ES-I3 (cell line): ENCODE data around the gene NIPAL3.
"Not testable (repeated sequence)": the region's sequence is repeated elsewhere in the genome, so short reads cannot be mapped to it uniquely, and the experiment has no call there.

ENCODE experiments used
- H3K36me3 ChIP-seq: 2 replicates; pipeline ENCODE4 v1.6.1; 2013; ENCODE audit warnings: mild to moderate bottlenecking, low read length, control low read depth, moderate library complexity; ENCODE audit not compliant: insufficient read depth
- H3K4me1 ChIP-seq: 2 replicates; pipeline ENCODE4 v1.6.1; 2013; ENCODE audit warnings: mild to moderate bottlenecking, control low read depth, low read length; ENCODE audit not compliant: insufficient read depth
- H3K9ac ChIP-seq: 2 replicates; pipeline ENCODE4 v1.6.1; 2013; ENCODE audit warnings: low read depth, mild to moderate bottlenecking, low read length, moderate library complexity
- H3K9me3 ChIP-seq: 2 replicates; pipeline ENCODE4 v1.6.1; 2013; ENCODE audit warnings: mild to moderate bottlenecking, low read length, moderate library complexity; ENCODE audit not compliant: control insufficient read depth, insufficient read depth

NIPAL3 gene

DNA sequence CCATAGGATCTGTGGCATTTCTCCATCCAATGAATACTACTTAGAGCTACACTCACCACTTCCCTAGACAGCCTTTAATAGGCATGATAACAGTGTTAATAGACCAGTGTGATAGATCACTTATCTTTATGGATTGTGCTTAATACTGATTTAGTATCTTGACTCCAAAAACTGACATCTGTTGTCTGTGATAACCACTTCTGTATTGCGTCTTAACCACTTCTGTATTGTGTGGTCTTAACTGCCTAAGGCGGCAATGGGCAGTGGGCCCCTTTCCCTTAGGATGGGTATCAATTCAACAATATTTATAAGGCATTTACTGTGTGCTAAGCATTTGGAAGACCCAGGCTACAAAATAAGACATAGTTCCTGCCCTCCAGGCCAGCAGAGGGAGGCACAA lies 55.0 kb downstream of the NIPAL3 start:
- H3K36me3 ChIP-seq: no peaks in the 10 kb centered on the region
- no peak overlapping the region for H3K9ac ChIP-seq
- H3K4me1 ChIP-seq: 0 out of 2 replicates have a peak, but pooled peaks cover 2% of the 10 kb centered on the region
- peaks cover 5% of the 10 kb centered on the region; the same call in 1 of the 2 replicates for H3K9me3 ChIP-seq

DNA sequence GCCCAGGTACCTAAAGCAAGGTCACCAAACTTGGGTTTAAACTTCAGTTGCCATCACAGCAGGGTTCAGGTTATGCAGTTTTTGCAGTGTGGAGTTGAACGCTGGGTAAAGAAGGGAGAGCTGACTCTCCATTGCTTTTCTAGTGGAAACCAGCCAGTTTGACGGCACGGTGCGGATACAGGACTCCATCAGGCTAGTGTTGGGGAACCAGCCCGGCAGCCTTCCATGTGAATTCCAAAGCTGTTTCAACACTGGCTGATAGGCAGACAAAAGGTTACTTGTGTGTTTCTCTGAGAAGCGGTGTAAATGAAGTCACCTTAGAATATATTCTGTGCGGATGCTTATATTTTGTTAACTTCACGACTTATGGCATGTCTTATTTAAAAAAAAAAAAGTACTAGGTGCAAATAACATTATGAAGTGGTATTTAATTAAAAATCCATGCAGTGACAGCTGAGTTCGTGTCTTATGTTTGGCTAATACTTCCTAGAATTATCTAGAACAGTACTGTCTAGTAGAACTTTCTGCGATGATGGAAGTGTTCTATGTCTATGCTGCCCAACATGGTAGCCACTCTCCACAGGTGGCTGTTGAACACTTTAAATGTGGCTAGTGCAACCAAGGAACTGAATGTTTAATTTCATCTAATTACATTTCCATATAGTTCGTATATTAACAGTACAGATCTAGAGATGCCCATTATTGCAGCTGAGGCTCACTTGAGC lies 57.1 kb downstream of the NIPAL3 start:
- no peak overlapping the region for H3K9ac ChIP-seq
- no peaks in the 10 kb centered on the region for H3K36me3 ChIP-seq
- H3K9me3 ChIP-seq: peaks cover 5% of the 10 kb centered on the region; the same call in 1 of the 2 replicates
- H3K4me1 ChIP-seq: 0 out of 2 replicates have a peak, but pooled peaks cover 3% of the 10 kb centered on the region

DNA sequence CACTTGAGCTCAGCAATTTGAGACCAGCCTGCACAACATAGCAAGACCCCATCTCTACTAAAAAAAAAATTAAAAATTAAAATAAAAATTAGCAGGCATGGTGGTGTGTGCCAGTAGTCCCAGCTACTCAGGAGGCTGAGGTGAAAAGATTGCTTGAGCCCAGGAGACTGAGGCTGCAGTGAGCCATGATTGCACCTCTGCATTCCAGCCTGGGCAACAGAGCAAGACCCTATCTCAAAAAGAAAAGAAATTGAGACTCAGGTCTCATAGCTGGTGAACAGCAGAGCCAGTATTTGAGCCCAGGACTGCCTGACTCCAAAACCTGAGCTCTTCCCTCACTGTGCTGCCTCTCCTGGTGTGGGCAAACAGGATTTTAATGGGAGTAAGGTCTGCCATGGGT lies 58.6 kb downstream of the NIPAL3 start:
- H3K9me3 ChIP-seq: peaks cover 5% of the 10 kb centered on the region; the same call in 1 of the 2 replicates

DNA sequence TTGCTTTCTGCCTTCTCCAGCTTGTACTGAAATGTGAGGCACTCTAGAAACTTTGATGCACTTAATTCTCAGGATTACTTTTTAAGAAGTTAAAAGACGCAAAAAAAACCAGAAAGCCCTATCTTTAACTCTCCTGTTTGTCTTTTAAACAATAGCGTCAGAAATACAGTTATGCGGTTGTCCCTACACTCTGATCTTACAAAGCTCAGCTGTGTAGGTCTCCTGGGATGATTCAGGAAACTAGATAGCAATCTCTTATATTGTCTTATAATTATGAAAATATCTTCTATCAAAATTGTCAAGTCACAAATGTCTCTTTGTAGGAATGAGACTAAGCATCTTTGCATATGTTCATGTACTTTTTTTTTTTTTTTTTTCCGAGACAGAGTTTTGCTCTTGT lies 60.1 kb downstream of the NIPAL3 start:
- Histone ChIP-seq H3K9me3 (no peaks in the 10 kb centered on the region), H3K36me3 (no peaks in the 10 kb centered on the region), H3K9ac (no peak overlapping the region), H3K4me1 (0 out of 2 replicates have a peak, but pooled peaks cover 3% of the 10 kb centered on the region)

More for the DNA sequence above, 58.6 kb downstream of the NIPAL3 start:
- Histone ChIP-seq H3K4me1 (0 out of 2 replicates have a peak, but pooled peaks cover 3% of the 10 kb centered on the region), H3K9ac (no peak overlapping the region), H3K36me3 (no peaks in the 10 kb centered on the region)

DNA sequence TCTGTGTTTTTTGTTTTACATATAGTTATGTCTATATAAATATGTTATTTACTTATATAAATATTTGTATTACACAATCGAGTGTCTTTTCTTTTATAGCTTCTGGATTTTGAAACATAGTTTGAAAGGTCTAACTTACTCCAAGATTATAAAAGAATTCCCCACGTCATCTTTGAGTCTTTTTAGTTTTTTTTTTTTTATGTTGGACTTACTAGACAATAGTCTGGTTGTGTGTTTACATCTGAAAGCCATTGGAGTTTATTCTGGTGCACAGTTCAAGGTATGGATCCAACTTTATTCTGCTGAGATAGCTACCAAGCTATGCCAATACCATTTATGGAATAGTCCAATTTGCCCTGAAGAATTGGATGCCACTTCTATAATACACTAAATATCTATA lies 61.0 kb downstream of the NIPAL3 start:
- Histone ChIP-seq H3K4me1 (peaks cover 10% of the 10 kb centered on the region), H3K9me3 (no peaks in the 10 kb centered on the region), H3K9ac (no peak overlapping the region), H3K36me3 (no peaks in the 10 kb centered on the region)

DNA sequence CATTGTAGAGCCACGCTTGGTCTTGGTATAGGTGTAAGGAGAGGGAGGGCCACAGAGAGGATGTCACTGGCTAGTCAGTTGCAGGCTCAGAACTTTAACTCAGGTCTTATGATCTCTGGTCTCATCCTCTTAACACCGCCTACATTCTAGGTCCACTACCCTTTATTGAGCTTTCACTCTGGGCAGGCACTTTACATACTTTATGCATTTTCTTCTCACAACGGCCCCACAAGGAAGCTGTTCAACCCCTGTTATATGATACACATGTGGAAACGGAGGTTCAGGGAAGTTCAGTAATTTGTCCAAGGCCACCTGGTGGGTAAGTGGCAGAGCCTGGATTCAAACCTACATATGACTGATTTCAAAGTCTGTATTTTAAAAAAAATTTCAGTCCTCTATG lies 61.7 kb downstream of the NIPAL3 start:
- no peak overlapping the region for H3K9ac ChIP-seq
- H3K36me3 ChIP-seq: no peaks in the 10 kb centered on the region
- peaks cover 15% of the 10 kb centered on the region for H3K4me1 ChIP-seq
- no peaks in the 10 kb centered on the region for H3K9me3 ChIP-seq

DNA sequence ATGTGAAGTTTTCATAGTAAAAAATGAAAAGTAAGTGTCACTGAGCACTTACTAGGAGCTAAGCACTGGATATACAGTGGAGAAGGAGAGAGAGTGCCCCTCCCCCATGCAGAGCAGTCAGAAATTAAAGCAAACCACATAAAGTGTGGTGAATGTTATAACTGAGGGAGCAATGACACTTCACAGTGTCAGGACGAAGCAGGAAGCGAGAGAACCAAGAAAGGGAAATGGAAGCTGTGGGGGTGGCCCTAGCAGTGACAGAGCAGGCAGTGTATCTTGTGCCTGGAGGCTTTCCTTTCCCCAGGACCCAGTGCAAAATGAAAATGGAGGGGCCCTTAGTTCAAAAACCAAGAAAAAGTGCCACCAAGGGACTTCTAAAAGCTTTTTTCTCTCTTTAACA lies 65.5 kb downstream of the NIPAL3 start:
- peaks cover 15% of the 10 kb centered on the region for H3K4me1 ChIP-seq
- no peaks in the 10 kb centered on the region for H3K36me3 ChIP-seq
- no peak overlapping the region for H3K9ac ChIP-seq
- no peaks in the 10 kb centered on the region for H3K9me3 ChIP-seq

DNA sequence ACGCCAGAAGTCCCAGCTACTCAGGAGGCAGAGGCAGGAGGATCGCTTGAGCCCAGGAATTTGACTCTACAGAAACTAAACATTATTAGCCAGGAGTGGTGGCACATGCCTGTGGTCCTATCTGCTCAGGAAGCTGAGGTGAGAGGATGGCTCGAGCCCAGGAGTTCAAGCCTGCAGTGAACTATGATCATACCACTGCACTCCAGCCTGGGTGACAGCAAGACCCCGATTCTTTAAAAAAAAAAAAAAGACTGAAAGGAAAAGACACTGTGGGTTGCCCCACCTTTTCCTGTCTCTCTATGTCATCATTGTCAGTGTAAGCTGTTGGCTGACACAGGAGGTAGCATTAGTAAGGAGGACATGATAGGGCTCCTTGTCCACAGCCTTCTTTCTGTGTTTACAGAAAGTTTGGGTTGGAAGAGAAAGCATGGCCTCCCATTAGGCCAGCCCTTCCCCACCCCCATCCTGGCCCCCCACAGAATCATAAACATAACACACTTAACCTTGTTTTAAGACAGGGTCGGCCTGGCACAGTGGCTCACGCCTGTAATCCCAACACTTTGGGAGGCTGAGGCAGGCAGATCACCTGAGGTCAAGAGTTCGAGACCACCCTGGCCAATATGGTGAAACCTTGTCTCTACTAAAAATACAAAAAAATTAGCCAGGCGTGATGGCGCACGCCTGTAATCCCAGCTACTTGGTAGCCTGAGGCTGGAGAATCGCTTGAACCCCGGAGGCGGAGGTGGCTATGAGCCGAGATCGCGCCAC lies 66.4 kb downstream of the NIPAL3 start:
- H3K9ac ChIP-seq: no peak overlapping the region
- H3K4me1 ChIP-seq: peaks cover 15% of the 10 kb centered on the region
- H3K36me3 ChIP-seq: no peaks in the 10 kb centered on the region
- no peaks in the 10 kb centered on the region for H3K9me3 ChIP-seq

DNA sequence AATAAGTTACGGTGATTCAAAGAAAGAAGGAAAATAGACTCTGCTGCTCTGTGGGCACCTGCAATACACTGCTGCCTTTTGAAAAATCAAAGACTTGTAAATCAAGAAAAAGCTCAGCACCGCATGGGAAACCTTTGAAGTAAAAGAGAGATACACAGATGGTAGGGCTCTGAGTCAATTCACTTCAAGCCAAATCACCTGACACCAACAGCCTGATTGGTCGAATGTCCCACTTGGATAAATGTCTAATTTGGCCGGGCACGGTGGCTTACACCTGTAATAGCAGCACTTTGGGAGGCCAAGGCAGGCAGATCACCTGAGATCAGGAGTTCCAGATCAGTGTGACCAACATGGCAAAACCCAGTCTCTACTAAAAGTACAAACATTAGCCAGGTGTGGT lies 67.8 kb downstream of the NIPAL3 start:
- Histone ChIP-seq H3K9ac (no peak overlapping the region), H3K9me3 (0 out of 2 replicates have a peak, but pooled peaks cover 4% of the 10 kb centered on the region), H3K36me3 (no peaks in the 10 kb centered on the region), H3K4me1 (peaks cover 12% of the 10 kb centered on the region)

DNA sequence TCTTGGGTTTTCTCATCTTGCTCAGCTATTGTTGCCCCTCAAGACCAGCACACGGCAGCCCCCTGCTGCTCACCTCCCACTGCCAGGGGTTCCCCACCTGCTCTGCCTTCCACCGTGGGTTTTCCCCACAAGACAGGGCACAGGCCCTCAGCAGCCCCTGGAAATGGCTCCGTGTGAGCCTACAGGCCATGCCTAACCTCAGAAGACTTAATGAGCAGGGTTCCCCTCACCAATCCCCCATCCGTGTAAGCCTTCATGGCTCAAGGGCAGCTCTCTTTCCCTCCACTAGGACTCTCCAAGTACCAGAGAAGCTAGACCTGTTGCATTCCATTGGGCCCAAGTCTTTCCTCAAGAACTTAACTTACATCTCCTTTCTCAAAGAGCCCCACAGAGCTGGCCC lies 68.6 kb downstream of the NIPAL3 start:
- Histone ChIP-seq H3K4me1 (peaks cover 12% of the 10 kb centered on the region), H3K9ac (no peak overlapping the region), H3K36me3 (no peaks in the 10 kb centered on the region), H3K9me3 (peaks cover 8% of the 10 kb centered on the region; the same call in 1 of the 2 replicates)

DNA sequence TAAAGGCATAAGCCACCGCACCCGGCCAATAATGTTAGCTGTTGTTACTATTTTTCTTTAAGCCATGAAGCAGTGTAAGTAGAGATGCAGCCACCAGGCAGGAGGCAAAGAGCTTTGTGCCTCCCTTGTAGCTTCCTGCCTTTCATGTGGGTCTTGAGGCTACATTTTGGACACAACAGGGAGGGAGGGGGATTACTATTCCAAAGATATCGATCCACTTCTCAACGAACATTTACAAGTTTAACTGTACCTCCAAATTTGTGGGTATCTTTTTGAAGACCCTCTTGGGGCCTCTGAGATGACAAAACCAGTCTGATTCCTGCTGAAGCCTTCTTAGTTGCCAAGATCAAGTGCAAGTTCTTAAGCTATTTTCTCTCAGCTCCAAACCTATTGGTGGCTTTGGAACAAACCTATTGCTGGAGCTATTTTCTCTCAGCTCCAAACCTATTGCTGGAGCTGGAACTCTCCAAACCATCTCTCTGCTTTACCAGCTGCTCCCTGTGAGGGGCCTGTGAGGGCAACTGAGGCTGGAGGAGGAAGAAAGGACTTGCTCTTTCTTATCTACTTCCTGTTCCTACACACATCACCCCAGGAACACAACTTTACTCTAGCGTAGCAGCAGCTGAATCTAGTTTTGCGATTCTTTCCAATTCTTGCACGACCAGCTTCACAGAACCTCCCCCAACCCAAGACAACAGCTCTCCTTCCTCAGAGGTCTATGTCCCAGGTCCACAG lies 70.9 kb downstream of the NIPAL3 start:
- no peak overlapping the region for H3K9ac ChIP-seq
- H3K9me3 ChIP-seq: peaks cover 19% of the 10 kb centered on the region
- peaks cover 5% of the 10 kb centered on the region for H3K4me1 ChIP-seq
- no peaks in the 10 kb centered on the region for H3K36me3 ChIP-seq

DNA sequence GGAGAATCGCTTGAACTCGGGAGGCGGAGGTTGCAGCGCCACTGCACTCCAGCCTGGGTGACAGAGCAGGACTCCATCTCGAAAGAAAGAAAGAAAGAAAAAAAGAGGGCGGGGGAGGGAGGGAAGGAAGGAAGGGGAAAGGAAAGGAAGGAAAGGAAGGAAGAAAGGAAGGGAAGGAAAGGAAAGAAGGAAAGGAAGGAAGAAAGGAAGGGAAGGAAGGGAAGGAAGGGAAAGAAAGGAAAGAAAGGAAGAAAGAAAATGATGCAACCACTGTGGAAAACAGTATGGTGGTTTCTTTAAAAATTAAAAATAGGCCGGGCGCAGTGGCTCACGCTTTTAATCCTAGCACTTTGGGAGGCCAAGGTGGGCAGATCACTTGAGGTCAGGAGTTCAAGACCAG lies 71.9 kb downstream of the NIPAL3 start:
- H3K9me3 ChIP-seq: peaks cover 19% of the 10 kb centered on the region
- no peaks in the 10 kb centered on the region for H3K36me3 ChIP-seq
- H3K9ac ChIP-seq: no peak overlapping the region
- no peaks in the 10 kb centered on the region for H3K4me1 ChIP-seq

DNA sequence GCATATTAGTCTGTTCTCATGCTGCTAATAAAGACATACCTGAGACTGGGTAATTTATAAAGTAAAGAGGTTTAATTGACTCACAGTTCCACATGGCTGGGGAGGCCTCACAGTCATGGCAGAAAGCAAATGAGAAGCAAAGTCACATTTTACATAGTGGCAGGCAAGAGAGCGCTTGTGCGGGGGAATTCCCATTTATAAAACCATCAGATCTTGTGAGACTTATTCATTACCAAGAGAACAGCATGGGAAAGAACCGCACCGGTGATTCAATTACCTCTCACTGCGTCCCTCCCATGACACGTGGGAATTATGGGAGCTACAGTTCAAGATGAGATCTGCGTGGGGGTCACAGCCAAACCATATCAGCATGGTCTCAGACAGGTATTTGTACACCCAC lies 72.6 kb downstream of the NIPAL3 start:
- not testable (repeated sequence) for H3K4me1 ChIP-seq, H3K9ac ChIP-seq, H3K36me3 ChIP-seq
- peaks cover 19% of the 10 kb centered on the region for H3K9me3 ChIP-seq

DNA sequence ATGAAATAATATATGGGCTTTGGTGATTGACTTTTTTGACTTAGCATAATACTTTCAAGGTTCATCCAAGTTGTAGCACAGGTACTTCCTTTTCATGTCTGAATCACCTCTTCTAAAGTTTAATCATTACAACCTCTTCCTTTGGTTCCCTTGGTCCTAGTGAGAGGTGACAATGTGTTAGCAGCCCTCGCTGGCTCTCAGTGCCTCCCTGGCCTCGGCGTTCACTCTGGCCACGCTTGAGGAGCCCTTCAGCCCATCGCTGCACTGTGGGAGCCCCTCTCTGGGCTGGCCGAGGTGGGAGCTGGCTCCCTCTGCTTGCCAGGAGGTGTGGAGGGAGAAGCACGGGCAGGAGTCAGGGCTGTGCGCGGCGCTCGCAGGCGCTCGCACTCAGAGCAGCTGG lies 74.1 kb downstream of the NIPAL3 start:
- Histone ChIP-seq H3K36me3 (no peaks in the 10 kb centered on the region), H3K9ac (no peak overlapping the region), H3K4me1 (no peaks in the 10 kb centered on the region), H3K9me3 (peaks cover 19% of the 10 kb centered on the region)
